ENCODE results near the gene PIAS2.
"Not testable (repeated sequence)": the region's sequence is repeated elsewhere in the genome, so short reads cannot be mapped to it uniquely, and the experiment has no call there.

PIAS2 gene

GRCh38 chr18:46831434-46831833, 85.9 kb downstream of the PIAS2 start:
- no peak for DNase-seq

- no peak for DNase-seq
Observed at GRCh38 chr18:46830633-46831032, 86.7 kb downstream of the PIAS2 start.

GRCh38 chr18:46829947-46830346, 87.4 kb downstream of the PIAS2 start:
- DNase-seq, result no peak

GRCh38 chr18:46829531-46829930, 87.8 kb downstream of the PIAS2 start:
- DNase-seq, result no peak

- DNase-seq, result no peak
Observed at GRCh38 chr18:46821856-46822711, 95.2 kb downstream of the PIAS2 start.

- no peak for DNase-seq
Observed at GRCh38 chr18:46820863-46821262, 96.4 kb downstream of the PIAS2 start.

GRCh38 chr18:46815661-46816060, 101.6 kb downstream of the PIAS2 start:
- DNase-seq, result no peak

GRCh38 chr18:46814399-46814798, 102.9 kb downstream of the PIAS2 start:
- DNase-seq, result no peak

- no peak for DNase-seq
Observed at GRCh38 chr18:46812311-46812710, 105.0 kb downstream of the PIAS2 start.

GRCh38 chr18:46810481-46811000, 106.8 kb downstream of the PIAS2 start:
- DNase-seq, result no peak

- no peak for DNase-seq
Observed at GRCh38 chr18:46809145-46809544, 108.2 kb downstream of the PIAS2 start.

- DNase-seq, result not testable (repeated sequence)
Observed at GRCh38 chr18:46795945-46796344, 121.4 kb downstream of the PIAS2 start.

GRCh38 chr18:46794607-46795006, 122.7 kb downstream of the PIAS2 start:
- no peak for DNase-seq

- no peak for DNase-seq
Observed at GRCh38 chr18:46793565-46793964, 123.7 kb downstream of the PIAS2 start.

GRCh38 chr18:46789088-46789487, 128.2 kb downstream of the PIAS2 start:
- DNase-seq, result no peak

- no peak for DNase-seq
Observed at GRCh38 chr18:46787674-46788073, 129.6 kb downstream of the PIAS2 start.

GRCh38 chr18:46772357-46772756, 144.9 kb downstream of the PIAS2 start:
- peak; percentile 42 for DNase-seq

- peak; percentile 26 for DNase-seq
Observed at GRCh38 chr18:46771141-46771540, 146.2 kb downstream of the PIAS2 start.

GRCh38 chr18:46770708-46771107, 146.6 kb downstream of the PIAS2 start:
- DNase-seq, result peak; percentile 7

GRCh38 chr18:46768166-46768921, 149.0 kb downstream of the PIAS2 start:
- DNase-seq, result peak; percentile 29

GRCh38 chr18:46767217-46767616, 150.1 kb downstream of the PIAS2 start:
- peak; percentile 20 for DNase-seq

GRCh38 chr18:46764586-46764985, 152.7 kb downstream of the PIAS2 start:
- DNase-seq, result no peak

- no peak for DNase-seq
Observed at GRCh38 chr18:46761059-46761769, 156.1 kb downstream of the PIAS2 start.
